ENCODE results near the gene SHROOM2.
A peak's percentile ranks its signal among the peaks of the same experiment; 100 is the strongest.

Gene SHROOM2

DNA sequence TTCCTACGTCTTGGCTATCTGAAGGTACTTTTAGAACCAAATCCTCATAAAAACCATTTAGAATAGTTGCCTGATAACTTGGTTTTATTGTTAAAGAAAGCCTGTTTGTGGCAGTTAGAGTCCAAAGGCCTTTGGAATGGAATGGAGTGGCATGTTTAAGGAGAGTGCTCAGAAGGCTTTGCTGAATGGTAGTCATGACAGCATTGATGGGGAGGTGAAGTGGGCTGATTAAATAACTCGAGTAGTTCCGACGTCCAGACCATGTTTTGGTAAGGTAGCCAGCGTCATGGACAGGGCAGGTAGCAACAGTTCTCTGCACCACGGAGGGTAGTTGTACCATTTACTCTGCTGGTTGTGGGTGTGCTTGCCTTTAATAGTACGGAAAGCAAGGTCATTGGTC is 94.6 kb downstream of the SHROOM2 start:
- TF ChIP-seq, protein P1, sequence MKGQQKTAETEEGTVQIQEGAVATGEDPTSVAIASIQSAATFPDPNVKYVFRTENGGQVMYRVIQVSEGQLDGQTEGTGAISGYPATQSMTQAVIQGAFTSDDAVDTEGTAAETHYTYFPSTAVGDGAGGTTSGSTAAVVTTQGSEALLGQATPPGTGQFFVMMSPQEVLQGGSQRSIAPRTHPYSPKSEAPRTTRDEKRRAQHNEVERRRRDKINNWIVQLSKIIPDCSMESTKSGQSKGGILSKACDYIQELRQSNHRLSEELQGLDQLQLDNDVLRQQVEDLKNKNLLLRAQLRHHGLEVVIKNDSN (IDR thresholded peaks at IDR 0.05) = no peak
- no peak for TF ChIP-seq ZBTB7A (IDR thresholded peaks at IDR 0.05; ENCODE audit: low read depth)

DNA sequence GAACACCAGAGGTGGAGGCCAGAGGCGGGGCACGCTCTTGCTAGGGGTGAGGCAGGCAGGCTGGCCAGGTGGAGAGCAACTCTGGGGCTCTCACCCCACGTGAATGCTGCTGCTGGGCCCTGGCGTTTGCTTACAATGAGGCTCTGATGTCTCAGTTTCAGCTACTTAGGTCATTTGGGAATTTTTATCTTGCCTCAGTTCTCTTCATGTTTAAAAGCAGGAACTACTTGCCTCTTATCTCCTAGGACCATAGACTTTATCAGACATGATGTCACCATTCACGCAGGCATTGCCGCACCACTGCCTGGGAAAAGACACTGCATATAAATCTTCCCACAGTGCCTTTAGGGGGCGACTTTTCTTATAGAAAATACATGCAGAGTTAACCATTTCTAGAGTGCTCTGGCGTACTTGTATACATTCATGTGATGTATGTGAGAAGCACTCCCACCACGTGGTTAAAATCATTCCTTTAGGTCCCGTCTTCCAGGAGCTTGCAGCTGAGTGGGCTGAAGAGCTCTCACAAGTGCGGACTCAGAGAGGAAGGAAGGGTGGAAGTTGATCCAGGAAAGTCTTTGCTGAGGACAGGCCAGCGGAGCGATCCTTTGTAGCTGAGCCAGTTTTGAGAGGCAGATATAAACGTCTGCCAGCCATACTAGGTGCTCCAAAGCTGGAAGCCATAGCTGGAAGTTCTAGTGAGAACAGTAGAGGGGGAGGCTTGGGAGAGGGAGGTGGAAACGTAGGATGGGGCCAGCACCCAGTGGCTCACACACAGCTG is 96.6 kb downstream of the SHROOM2 start:
- TF ChIP-seq, protein P1 (IDR thresholded peaks at IDR 0.05) = no peak
- TF ChIP-seq CREB1 (IDR thresholded peaks at IDR 0.05; ENCODE audit: low read depth) = no peak
- no peak for TF ChIP-seq RAD21 (IDR thresholded peaks at IDR 0.05; ENCODE audit: low read depth)
- TF ChIP-seq, protein P2, sequence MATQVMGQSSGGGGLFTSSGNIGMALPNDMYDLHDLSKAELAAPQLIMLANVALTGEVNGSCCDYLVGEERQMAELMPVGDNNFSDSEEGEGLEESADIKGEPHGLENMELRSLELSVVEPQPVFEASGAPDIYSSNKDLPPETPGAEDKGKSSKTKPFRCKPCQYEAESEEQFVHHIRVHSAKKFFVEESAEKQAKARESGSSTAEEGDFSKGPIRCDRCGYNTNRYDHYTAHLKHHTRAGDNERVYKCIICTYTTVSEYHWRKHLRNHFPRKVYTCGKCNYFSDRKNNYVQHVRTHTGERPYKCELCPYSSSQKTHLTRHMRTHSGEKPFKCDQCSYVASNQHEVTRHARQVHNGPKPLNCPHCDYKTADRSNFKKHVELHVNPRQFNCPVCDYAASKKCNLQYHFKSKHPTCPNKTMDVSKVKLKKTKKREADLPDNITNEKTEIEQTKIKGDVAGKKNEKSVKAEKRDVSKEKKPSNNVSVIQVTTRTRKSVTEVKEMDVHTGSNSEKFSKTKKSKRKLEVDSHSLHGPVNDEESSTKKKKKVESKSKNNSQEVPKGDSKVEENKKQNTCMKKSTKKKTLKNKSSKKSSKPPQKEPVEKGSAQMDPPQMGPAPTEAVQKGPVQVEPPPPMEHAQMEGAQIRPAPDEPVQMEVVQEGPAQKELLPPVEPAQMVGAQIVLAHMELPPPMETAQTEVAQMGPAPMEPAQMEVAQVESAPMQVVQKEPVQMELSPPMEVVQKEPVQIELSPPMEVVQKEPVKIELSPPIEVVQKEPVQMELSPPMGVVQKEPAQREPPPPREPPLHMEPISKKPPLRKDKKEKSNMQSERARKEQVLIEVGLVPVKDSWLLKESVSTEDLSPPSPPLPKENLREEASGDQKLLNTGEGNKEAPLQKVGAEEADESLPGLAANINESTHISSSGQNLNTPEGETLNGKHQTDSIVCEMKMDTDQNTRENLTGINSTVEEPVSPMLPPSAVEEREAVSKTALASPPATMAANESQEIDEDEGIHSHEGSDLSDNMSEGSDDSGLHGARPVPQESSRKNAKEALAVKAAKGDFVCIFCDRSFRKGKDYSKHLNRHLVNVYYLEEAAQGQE (IDR thresholded peaks at IDR 0.05; ENCODE audit: low read depth) = no peak

DNA sequence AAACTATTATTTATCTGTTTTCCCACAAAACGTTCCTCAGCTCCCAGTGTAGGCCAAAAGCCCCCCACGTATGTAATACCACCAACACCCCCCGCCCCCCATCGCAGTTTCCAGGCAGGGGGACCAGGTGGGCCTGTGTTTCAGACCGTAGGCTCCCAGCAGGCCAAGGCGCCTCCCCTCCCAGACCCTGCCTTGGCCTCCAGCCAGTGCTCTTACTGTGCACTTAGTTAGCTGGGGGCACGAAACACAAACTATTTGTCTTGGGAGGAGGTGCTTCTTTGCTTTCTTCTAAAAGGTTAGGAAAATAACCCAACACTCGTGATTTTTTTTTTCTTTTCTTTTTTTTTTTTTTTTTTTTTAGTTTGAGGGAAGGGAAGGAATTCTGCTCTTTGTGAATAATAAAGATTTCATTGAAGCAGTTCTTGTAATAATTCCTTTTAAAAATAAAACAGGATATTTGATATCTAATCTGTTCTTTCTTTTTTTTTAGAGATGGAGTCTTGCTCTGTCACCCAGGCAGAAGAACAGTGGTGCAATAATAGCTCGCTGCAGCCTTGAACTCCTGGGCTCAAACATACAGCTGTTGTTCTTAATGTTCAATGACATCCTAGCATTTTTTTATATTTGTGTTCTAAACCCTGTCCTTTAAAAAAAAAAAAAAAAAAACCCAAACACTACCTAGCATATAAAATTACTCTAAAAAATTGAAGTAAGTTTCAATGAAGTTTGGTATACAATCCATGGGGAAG is 98.0 kb downstream of the SHROOM2 start:
- TF ChIP-seq, protein P3, sequence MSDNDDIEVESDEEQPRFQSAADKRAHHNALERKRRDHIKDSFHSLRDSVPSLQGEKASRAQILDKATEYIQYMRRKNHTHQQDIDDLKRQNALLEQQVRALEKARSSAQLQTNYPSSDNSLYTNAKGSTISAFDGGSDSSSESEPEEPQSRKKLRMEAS (IDR thresholded peaks at IDR 0.05) = no peak
- TF ChIP-seq, protein P1 (IDR thresholded peaks at IDR 0.05) = no peak
- TF ChIP-seq NFIC (IDR thresholded peaks at IDR 0.05) = no peak
- no peak for TF ChIP-seq EGR1 (IDR thresholded peaks at IDR 0.05)
- no peak for TF ChIP-seq TCF12 (IDR thresholded peaks at IDR 0.05; ENCODE audit: low read depth)
- TF ChIP-seq RAD21 (IDR thresholded peaks at IDR 0.05; ENCODE audit: low read depth) = no peak
- TF ChIP-seq, protein P2 (IDR thresholded peaks at IDR 0.05; ENCODE audit: low read depth) = no peak
- TF ChIP-seq CREB1 (IDR thresholded peaks at IDR 0.05; ENCODE audit: low read depth) = no peak
- no peak for TF ChIP-seq TEAD4 (IDR thresholded peaks at IDR 0.05)
- TF ChIP-seq CEBPB (IDR thresholded peaks at IDR 0.05) = no peak
- TF ChIP-seq ZBTB7A (IDR thresholded peaks at IDR 0.05; ENCODE audit: low read depth) = no peak

DNA sequence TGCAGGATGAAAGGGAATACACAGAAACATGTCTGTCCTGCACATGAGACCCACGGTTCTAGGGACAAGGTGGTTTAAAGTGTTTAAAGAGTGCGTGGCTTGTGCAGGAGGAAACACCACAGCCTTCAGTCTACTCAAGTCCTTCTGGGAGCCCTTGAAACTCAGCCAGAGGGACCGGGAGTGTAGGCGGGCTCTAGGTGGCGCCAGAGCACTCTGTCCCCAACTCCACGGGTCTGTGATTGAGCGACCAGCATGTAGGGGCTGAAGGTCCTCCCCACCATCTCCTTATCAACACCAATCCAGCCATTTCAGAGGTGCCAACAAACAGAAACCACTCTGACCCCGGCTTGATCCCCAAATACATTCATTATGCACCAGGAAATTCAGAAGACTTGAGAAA is 98.9 kb downstream of the SHROOM2 start:
- no peak for TF ChIP-seq ZBTB7A (IDR thresholded peaks at IDR 0.05; ENCODE audit: low read depth)
- TF ChIP-seq RAD21 (IDR thresholded peaks at IDR 0.05; ENCODE audit: low read depth) = peak; percentile 73

DNA sequence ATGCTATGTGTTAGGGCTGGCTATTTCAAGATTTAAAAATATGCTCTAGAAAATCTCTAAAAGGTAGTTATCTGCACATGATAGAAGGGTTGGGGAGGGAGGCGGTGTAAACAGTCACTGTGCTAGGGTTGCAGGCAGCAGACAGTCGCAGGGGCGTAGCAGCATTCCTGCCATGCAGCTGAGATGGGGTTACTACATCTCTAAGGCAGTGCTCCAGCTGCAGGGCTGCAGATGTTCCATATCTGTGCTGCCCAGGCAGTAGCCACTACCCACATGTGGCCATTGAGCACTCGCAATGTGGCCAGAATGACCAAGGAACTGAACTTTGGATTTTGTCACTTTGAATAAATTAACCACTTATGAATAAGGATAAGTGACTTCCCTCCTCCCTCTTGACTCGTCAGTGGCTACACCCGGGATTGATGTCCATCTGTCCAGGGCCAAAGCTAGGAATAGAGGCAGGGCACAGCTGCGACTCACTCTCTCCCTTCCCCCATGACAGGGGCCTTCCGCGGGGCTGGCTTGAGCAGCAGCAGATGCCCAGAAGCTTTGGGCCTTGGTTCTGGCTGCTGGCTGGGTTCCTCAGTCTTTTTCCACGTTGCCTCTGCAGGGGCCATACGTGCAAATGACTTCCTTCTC is 101.5 kb downstream of the SHROOM2 start:
- TF ChIP-seq CEBPB (IDR thresholded peaks at IDR 0.05) = no peak
- TF ChIP-seq TCF12 (IDR thresholded peaks at IDR 0.05; ENCODE audit: low read depth) = no peak
- TF ChIP-seq FOXM1 (IDR thresholded peaks at IDR 0.05; ENCODE audit: borderline replicate concordance, low read depth) = no peak
- TF ChIP-seq NFIC (IDR thresholded peaks at IDR 0.05) = no peak
- TF ChIP-seq TAF1 (IDR thresholded peaks at IDR 0.05; ENCODE audit: low read depth) = no peak
- no peak for TF ChIP-seq TEAD4 (IDR thresholded peaks at IDR 0.05)
- TF ChIP-seq, protein P2 (IDR thresholded peaks at IDR 0.05; ENCODE audit: low read depth) = no peak
- TF ChIP-seq YY1 (IDR thresholded peaks at IDR 0.05; ENCODE audit: low read depth) = no peak
- TF ChIP-seq CREB1 (IDR thresholded peaks at IDR 0.05; ENCODE audit: low read depth) = no peak
- no peak for TF ChIP-seq RAD21 (IDR thresholded peaks at IDR 0.05; ENCODE audit: low read depth)
- TF ChIP-seq, protein P1 (IDR thresholded peaks at IDR 0.05) = no peak
- no peak for TF ChIP-seq EGR1 (IDR thresholded peaks at IDR 0.05)
- TF ChIP-seq EP300 (IDR thresholded peaks at IDR 0.05; ENCODE audit: borderline replicate concordance) = no peak
- TF ChIP-seq, protein P3 (IDR thresholded peaks at IDR 0.05) = no peak
